ENCODE data around the gene CNN2.

DNA sequence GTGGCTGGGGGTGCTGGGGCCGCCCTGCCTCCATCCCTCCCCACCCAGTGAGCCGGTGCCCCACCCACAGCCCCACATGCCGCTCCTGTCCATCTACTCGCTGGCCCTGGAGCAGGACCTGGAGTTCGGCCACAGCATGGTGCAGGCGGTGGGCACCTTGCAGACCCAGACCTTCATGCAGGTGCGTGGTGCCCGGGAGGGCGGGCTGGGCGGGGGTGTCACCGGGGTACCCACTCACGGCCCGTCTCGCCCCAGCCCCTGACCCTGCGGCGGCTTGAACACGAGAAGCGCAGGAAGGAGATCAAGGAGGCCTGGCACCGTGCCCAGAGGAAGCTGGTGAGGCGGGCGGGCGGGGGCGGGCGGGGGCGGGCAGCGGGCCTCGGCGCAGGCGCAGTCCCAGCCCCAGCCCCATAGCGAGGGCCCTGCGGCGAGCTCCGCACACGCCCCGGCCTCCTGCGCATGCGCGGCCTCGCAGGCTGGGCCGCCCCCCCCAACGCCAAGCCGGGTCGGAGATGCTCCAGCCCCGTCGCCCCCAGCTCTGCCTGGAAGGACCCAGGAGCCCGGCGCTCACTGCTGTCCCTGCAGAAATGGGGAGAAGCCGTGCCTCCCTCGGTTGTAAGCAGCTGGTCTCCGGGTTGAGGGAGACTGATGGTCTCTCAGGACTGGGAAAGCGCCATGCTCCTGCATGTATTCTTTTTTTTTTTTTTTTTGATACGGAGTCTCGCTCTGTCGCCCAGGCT lies 48.3 kb downstream of the CNN2 start:
- TF ChIP-seq CTCF (IDR thresholded peaks at IDR 0.05 in 4 of 5, conservative IDR thresholded peaks at IDR 0.05 in 1 of 5) (no peak), POLR2A (IDR thresholded peaks at IDR 0.05) (no peak)

All from gastrocnemius medialis (tissue), 4 donors.